K562 (cell line): Measurements from ENCODE around the gene STK25. TPM values are rescaled to one million over a fixed set of nuclear protein-coding genes. Genes with fewer than 3 reads are reported as not detected.

Experiments
- ATAC-seq: fragments of 200-7000 bp; cut with Tn5 transposase; 3 replicates; pipeline ENCODE4 v1.9.1; 2020; ENCODE audit warnings: moderate library complexity
- BruUV-seq: library from RNA; stranded (reverse); fragments of 400-500 nt; replicated peaks from 2 replicates; lab custom pipeline; 2021; lab: Mats Ljungman, UMichigan
- CTCF ChIA-PET: fragments of 300-600 bp; formaldehyde crosslinking; extraction: SDS; loops from one replicate; lab custom pipeline; 2021; ENCODE audit warnings: low intra/inter-chr PET ratio; lab: Yijun Ruan, JAX
- POLR2A ChIA-PET: fragments of 300-600, 350-650 bp; sonication (Branson Sonifier 250); formaldehyde crosslinking; extraction: SDS; loops from one replicate; lab custom pipeline; 2021; ENCODE audit warnings: antibody characterized with exemption, inconsistent platforms; lab: Yijun Ruan, JAX
- DNase-seq, 4 experiments: peaks; one replicate each; pipeline versions ENCODE4 v3.0.0 to v3.0.0-alpha.2; 2011 to 2018; ENCODE audit warnings: low spot score in 3 of 4, mixed read lengths in 3 of 4; ENCODE audit errors: extremely low read depth in 1 of 4
- FAIRE-seq: peaks from 2 replicates; lab custom pipeline; 2011; peaks lifted over from hg19 to GRCh38; lab: Jason Lieb, UNC
- H2AFZ ChIP-seq: 2 replicates; pipeline ENCODE4 v1.6.0; 2011; ENCODE audit warnings: low read depth, low read length, control low read depth, inconsistent platforms
- H3K27ac ChIP-seq: fragments of 200-600 bp; 3 replicates; pipeline ENCODE4 v1.8.0; 2011; ENCODE audit warnings: low read depth, mild to moderate bottlenecking, control low read depth, inconsistent platforms, low read length, moderate library complexity, mixed read lengths; ENCODE audit errors: extremely low read depth
- H3K27me3 ChIP-seq, 2 experiments: fragments of 300-600 bp in 1 of 2; 2 replicates in 1 of 2; 3 replicates in 1 of 2; pipeline versions ENCODE4 v1.6.0 to v1.8.0; 2011; ENCODE audit warnings: inconsistent platforms in 2 of 2, low read length in 2 of 2, mild to moderate bottlenecking in 1 of 2, mixed read lengths in 1 of 2, moderate library complexity in 1 of 2; ENCODE audit not compliant: control insufficient read depth in 2 of 2, insufficient read depth in 2 of 2
- H3K36me3 ChIP-seq: fragments of 300-600 bp; 3 replicates; pipeline ENCODE4 v1.8.0; 2011; ENCODE audit warnings: mild to moderate bottlenecking, low read length, inconsistent platforms; ENCODE audit not compliant: control insufficient read depth, insufficient read depth
- H3K4me1 ChIP-seq, 2 experiments: fragments of 200-600 bp in 1 of 2; replicated peaks in 1 of 2; 2 replicates in 1 of 2; 3 replicates in 1 of 2; pipeline versions ENCODE4 v1.5.1 to v1.8.0; 2011; ENCODE audit warnings: inconsistent platforms in 2 of 2, low read length in 2 of 2, mild to moderate bottlenecking in 1 of 2, mixed read lengths in 1 of 2, moderate library complexity in 1 of 2; ENCODE audit not compliant: control insufficient read depth in 2 of 2, insufficient read depth in 2 of 2
- H3K4me2 ChIP-seq: 2 replicates; pipeline ENCODE4 v1.6.1; 2011; ENCODE audit warnings: low read length, control low read depth, inconsistent platforms, mixed read lengths; ENCODE audit not compliant: insufficient read depth
- H3K4me3 ChIP-seq: fragments of 200-600 bp; sonication (generic), shearing (Covaris generic); 2 replicates; pipeline ENCODE4 v1.5.1; 2016; ENCODE audit warnings: control low read depth, inconsistent platforms
- H3K79me2 ChIP-seq: fragments of 200-600 bp; 3 replicates; pipeline ENCODE4 v1.8.0; 2011; ENCODE audit warnings: low read length, inconsistent platforms; ENCODE audit not compliant: control insufficient read depth, insufficient read depth
- H3K9ac ChIP-seq, 2 experiments: 2 replicates each; pipeline versions ENCODE4 v1.6.0 to v1.6.1; 2011; ENCODE audit warnings: low read depth in 2 of 2, low read length in 2 of 2, control low read depth in 1 of 2, inconsistent platforms in 1 of 2, mild to moderate bottlenecking in 1 of 2, mixed read lengths in 1 of 2; ENCODE audit not compliant: insufficient read depth in 1 of 2
- H3K9me1 ChIP-seq: one replicate; pipeline ENCODE4 v1.6.0; 2011; ENCODE audit warnings: inconsistent platforms, mild to moderate bottlenecking, low read length, moderate library complexity; ENCODE audit not compliant: control insufficient read depth, insufficient read depth
- H3K9me3 ChIP-seq: replicated peaks from 2 replicates; pipeline ENCODE4 v1.5.1; 2011; ENCODE audit warnings: low read depth, low read length, inconsistent platforms; ENCODE audit not compliant: control insufficient read depth, insufficient read depth
- H4K20me1 ChIP-seq: replicated peaks from 2 replicates; pipeline ENCODE4 v1.6.1; 2011; ENCODE audit warnings: low read length, inconsistent platforms, mixed read lengths; ENCODE audit not compliant: control insufficient read depth, insufficient read depth
- CUX1 ChIP-seq: fragments of 200-800 bp; sonication (Bioruptor generic); IDR thresholded peaks from 2 replicates; pipeline ENCODE4 v1.6.1; 2016; ENCODE audit warnings: missing genetic modification characterization, missing compliant biosample characterization
- FIP1L1 ChIP-seq: fragments of 200-400 bp; formaldehyde crosslinking; IDR thresholded peaks from 2 replicates; pipeline ENCODE4 v1.6.1; 2018; ENCODE audit warnings: mild to moderate bottlenecking, low read depth, low read length; ENCODE audit not compliant: poor library complexity, severe bottlenecking
- FOXA1 ChIP-seq: fragments of 450-650 bp; IDR thresholded peaks from 2 replicates; pipeline ENCODE4 v1.6.1; 2016; ENCODE audit warnings: mild to moderate bottlenecking, borderline replicate concordance
- FOXP1 ChIP-seq: sonication (generic); formaldehyde crosslinking; IDR thresholded peaks from 2 replicates; pipeline ENCODE4 v1.8.0; 2022; ENCODE audit warnings: mild to moderate bottlenecking, missing genetic modification reagents
- HIVEP1 ChIP-seq: fragments of 250-450 bp; sonication (Bioruptor Pico); IDR thresholded peaks from 2 replicates; pipeline ENCODE4 v1.4.0; 2020; ENCODE audit warnings: mild to moderate bottlenecking
- KLF10 ChIP-seq: fragments of 250-450 bp; sonication (Bioruptor Pico); IDR thresholded peaks from 2 replicates; pipeline ENCODE4 v1.6.1; 2021; ENCODE audit warnings: matching md5 sums
- NUFIP1 ChIP-seq: fragments of 450-650 bp; IDR thresholded peaks from 2 replicates; pipeline ENCODE4 v1.6.1; 2018; ENCODE audit not compliant: partially characterized antibody
- RBM39 ChIP-seq: fragments of 200-400 bp; formaldehyde crosslinking; optimal IDR thresholded peaks from 2 replicates; pipeline ENCODE3; 2018; ENCODE audit warnings: low read depth, low read length
- SMAD3 ChIP-seq: fragments of 450-650 bp; formaldehyde crosslinking; conservative IDR thresholded peaks from 2 replicates; pipeline ENCODE4 v1.4.0; 2020; ENCODE audit warnings: mild to moderate bottlenecking
- ZNF124 ChIP-seq: sonication (generic); formaldehyde crosslinking; IDR thresholded peaks from 2 replicates; pipeline ENCODE4 v1.8.1; 2022; ENCODE audit warnings: missing genetic modification reagents
- ZNF175 ChIP-seq: fragments of 200-800 bp; sonication (Bioruptor generic); IDR thresholded peaks from 2 replicates; pipeline ENCODE4 v1.6.1; 2016; ENCODE audit warnings: low read depth, mild to moderate bottlenecking, missing genetic modification characterization, missing compliant biosample characterization
- ZNF23 ChIP-seq: fragments of 250-450 bp; sonication (Bioruptor Pico); IDR thresholded peaks from 2 replicates; pipeline ENCODE4 v1.4.0; 2020; ENCODE audit warnings: mild to moderate bottlenecking
- ZNF77 ChIP-seq: fragments of 250-450 bp; sonication (Bioruptor Pico); IDR thresholded peaks from 2 replicates; pipeline ENCODE4 v1.5.0; 2020
- WGBS: fragments of 100-300 bp; shearing (Covaris generic); methylation state at CpG from one replicate; pipeline ENCODE4 v1.1.6; 2016; ENCODE audit warnings: low coverage, mixed read lengths; ENCODE audit not compliant: insufficient coverage; ENCODE audit errors: missing lambda C conversion rate; 5-methylcytosine and 5-hydroxymethylcytosine counted together
- in situ Hi-C: fragments of 300-500 bp; cut with MboI; formaldehyde crosslinking; loops from 4 replicates; pipeline ENCODE4 v1.15.0; 2018; ENCODE audit warnings: inconsistent platforms, mixed read lengths
- intact Hi-C: fragments of 100-400 bp; cut with micrococcal nuclease; formaldehyde crosslinking; loops from 2 replicates; pipeline ENCODE4 v1.14.2; 2022
- polyA plus RNA-seq, 8 experiments: library from polyadenylated mRNA; depleted of rRNA in 4 of 8; stranded (reverse) in 5 of 8; unstranded in 3 of 8; fragments of >200 nt; fragmentation: Nextera tagmentation in 2 of 8; fragmentation: Illumina TruSeq in 1 of 8; extraction: Ambion mirVana in 2 of 8; extraction: Trizol in 1 of 8; gene quantifications; 2 replicates each; pipeline versions ENCODE4 v1.2.1 to v1.2.3, GENCODE V29; 2011 to 2014; ENCODE audit warnings: inconsistent platforms in 1 of 8, missing spikeins in 1 of 8
- total RNA-seq, 7 experiments: library from RNA; depleted of rRNA in 6 of 7; stranded (reverse); fragments of >200 nt in 6 of 7; fragmentation: Illumina TruSeq in 2 of 7; extraction: Trizol in 2 of 7; gene quantifications; 2 replicates each; pipeline versions ENCODE4 v1.2.1 to v1.2.3, GENCODE V29; 2011 to 2021; ENCODE audit warnings: low replicate concordance in 1 of 7
- TF ChIP-seq, protein P1 (sequence below): sonication (generic); formaldehyde crosslinking; IDR thresholded peaks from 2 replicates; pipeline ENCODE4 v1.8.0; 2022; ENCODE audit warnings: missing genetic modification reagents, mild to moderate bottlenecking, borderline replicate concordance

Gene STK25
- total and polyA plus RNA-seq, 9 of the 15 experiments (the other 6 are each of a cell fraction or from before 2014, with no cell fraction given): 5.4 to 177 (median 116) TPM

GRCh38 chr2:241551599-241551997, 43.2 kb upstream of the STK25 start:
- TF ChIP-seq FOXA1 (no peak), ZNF77 (CRISPR knock-in tag) (no peak), FOXP1 (CRISPR knock-in tag) (no peak), ZNF124 (CRISPR knock-in tag) (no peak), HIVEP1 (CRISPR knock-in tag) (no peak), RBM39 (no peak), ZNF23 (no peak), KLF10 (CRISPR knock-in tag) (no peak), CUX1 (no peak), SMAD3 (CRISPR knock-in tag) (no peak), FIP1L1 (no peak), ZNF175 (CRISPR knock-in tag) (no peak), NUFIP1 (no peak)
- TF ChIP-seq, protein P1, sequence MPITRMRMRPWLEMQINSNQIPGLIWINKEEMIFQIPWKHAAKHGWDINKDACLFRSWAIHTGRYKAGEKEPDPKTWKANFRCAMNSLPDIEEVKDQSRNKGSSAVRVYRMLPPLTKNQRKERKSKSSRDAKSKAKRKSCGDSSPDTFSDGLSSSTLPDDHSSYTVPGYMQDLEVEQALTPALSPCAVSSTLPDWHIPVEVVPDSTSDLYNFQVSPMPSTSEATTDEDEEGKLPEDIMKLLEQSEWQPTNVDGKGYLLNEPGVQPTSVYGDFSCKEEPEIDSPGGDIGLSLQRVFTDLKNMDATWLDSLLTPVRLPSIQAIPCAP (CRISPR knock-in tag): no peak
- FAIRE-seq: no peak
- DNase-seq: no peak
- Histone ChIP-seq H3K9ac (0 out of 4 replicates have a peak overlapping the region, but pooled peaks of 1 of the 2 experiments have one; percentile 45), H3K9me3 (no peaks in the 10 kb centered on the region), H3K27me3 (peaks cover 0 to 19% of the 10 kb centered on the region in 2 experiments; a peak in 2 of 5 replicates), H3K4me3 (no peak overlapping the region), H3K4me1 (peaks cover 7 to 32% of the 10 kb centered on the region in 2 experiments; a peak in 4 of 5 replicates), H4K20me1 (no peaks in the 10 kb centered on the region), H3K4me2 (no peak overlapping the region), H2AFZ (no peak overlapping the region), H3K79me2 (no peaks in the 10 kb centered on the region), H3K36me3 (no peaks in the 10 kb centered on the region), H3K9me1 (no peaks in the 10 kb centered on the region), H3K27ac (no peak overlapping the region)
- in situ Hi-C loops (no loop called here), intact Hi-C loops (no loop called here)
- 29% methylated on average over 7 of the region's 12 CpGs for WGBS
- ChIA-PET POLR2A (interaction anchor here (0.6 to 1.2 kb wide), 2 partner anchors 15 to 18 kb away, joined by 3 to 6 read pairs; no protein-coding TSS in a partner anchor), CTCF (no interaction called here)
- no peak for ATAC-seq
- no TSS peak for BruUV-seq
